Chondrocyte (in vitro differentiated cells): ENCODE data around the gene LYAR. TPM values are rescaled to one million over a fixed set of nuclear protein-coding genes. Genes with fewer than 3 reads are reported as not detected.

Experiments
- DNase-seq: peaks from one replicate; pipeline ENCODE4 v3.0.0; 2021; ENCODE audit warnings: mixed read lengths, low spot score
- H3K27ac Mint-ChIP-seq: one replicate; pipeline ENCODE4 v1.8.0; 2021; ENCODE audit warnings: mild to moderate bottlenecking, moderate library complexity, mixed read lengths; ENCODE audit not compliant: unreplicated experiment
- H3K27me3 Mint-ChIP-seq: 2 replicates; pipeline ENCODE4 v1.8.0; 2021; ENCODE audit warnings: low read depth, mixed read lengths
- H3K36me3 Mint-ChIP-seq: 2 replicates; pipeline ENCODE4 v1.8.0; 2021; ENCODE audit warnings: low read depth, mixed read lengths
- H3K4me1 Mint-ChIP-seq: 2 replicates; pipeline ENCODE4 v1.8.0; 2021; ENCODE audit warnings: low read depth, mild to moderate bottlenecking, mixed read lengths
- H3K4me3 Mint-ChIP-seq: one replicate; pipeline ENCODE4 v1.8.0; 2021; ENCODE audit warnings: mild to moderate bottlenecking, moderate library complexity, mixed read lengths; ENCODE audit not compliant: unreplicated experiment
- H3K9me3 Mint-ChIP-seq: 2 replicates; pipeline ENCODE4 v1.8.0; 2021; ENCODE audit warnings: low read depth, mixed read lengths
- CTCF ChIP-seq: fragments of 200-600 bp; sonication (generic); IDR thresholded peaks from 2 replicates; pipeline ENCODE4 v1.5.0; 2021; ENCODE audit warnings: antibody characterized with exemption, mild to moderate bottlenecking, moderate library complexity
- total RNA-seq: library from RNA; stranded (reverse); gene quantifications from 3 replicates; pipeline ENCODE4 v1.2.1, GENCODE V29; 2021

LYAR gene
- total RNA-seq, 1 donor from 2014 or later, result 6.6 TPM

DNA sequence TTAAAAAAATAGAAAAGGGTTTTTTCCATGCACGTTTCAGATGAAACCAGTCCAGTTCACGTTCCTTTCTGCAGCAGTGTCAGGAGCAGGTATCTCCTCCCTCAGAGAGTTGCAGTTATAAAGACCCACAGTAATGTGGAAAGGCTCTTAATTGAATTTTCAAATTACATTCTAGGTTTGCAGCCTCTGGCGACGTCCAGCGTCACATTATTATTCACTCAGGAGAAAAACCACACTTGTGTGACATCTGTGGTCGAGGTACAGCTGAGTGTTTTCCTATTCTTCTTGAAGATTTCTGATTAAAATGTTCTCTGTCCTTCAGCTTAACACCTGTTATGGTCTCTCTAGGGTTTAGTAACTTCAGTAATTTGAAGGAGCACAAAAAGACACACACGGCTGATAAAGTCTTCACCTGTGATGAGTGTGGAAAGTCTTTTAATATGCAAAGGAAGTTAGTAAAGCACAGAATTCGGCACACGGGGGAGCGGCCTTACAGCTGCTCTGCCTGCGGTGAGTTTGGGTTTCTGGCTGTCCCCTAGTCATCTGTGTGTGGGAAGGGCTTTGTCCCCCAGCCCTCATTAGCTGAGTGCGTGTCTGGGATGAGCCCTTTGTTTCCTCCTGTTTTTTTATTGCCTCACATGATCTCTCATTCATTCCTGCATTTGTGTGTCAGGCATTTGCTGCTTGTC is 25.7 kb upstream of the LYAR start:
- Mint-ChIP-seq H3K27me3 (no peaks in the 10 kb centered on the region), H3K9me3 (no peaks in the 10 kb centered on the region), H3K4me1 (no peaks in the 10 kb centered on the region), H3K36me3 (peaks cover 17% of the 10 kb centered on the region), H3K27ac (no peak overlapping the region), H3K4me3 (no peak overlapping the region)
- no peak for TF ChIP-seq CTCF
- no peak for DNase-seq

- H3K36me3 Mint-ChIP-seq, result peaks cover 21% of the 10 kb centered on the region
- no peaks in the 10 kb centered on the region for H3K9me3 Mint-ChIP-seq
- no peak for DNase-seq
- peaks cover 7% of the 10 kb centered on the region for H3K4me1 Mint-ChIP-seq
- no peaks in the 10 kb centered on the region for H3K27me3 Mint-ChIP-seq
- TF ChIP-seq CTCF, result no peak
- H3K27ac Mint-ChIP-seq, result no peak overlapping the region
- no peak overlapping the region for H3K4me3 Mint-ChIP-seq
Measured at GRCh38 chr4:4311193-4311592, 21.2 kb upstream of the LYAR start.

DNA sequence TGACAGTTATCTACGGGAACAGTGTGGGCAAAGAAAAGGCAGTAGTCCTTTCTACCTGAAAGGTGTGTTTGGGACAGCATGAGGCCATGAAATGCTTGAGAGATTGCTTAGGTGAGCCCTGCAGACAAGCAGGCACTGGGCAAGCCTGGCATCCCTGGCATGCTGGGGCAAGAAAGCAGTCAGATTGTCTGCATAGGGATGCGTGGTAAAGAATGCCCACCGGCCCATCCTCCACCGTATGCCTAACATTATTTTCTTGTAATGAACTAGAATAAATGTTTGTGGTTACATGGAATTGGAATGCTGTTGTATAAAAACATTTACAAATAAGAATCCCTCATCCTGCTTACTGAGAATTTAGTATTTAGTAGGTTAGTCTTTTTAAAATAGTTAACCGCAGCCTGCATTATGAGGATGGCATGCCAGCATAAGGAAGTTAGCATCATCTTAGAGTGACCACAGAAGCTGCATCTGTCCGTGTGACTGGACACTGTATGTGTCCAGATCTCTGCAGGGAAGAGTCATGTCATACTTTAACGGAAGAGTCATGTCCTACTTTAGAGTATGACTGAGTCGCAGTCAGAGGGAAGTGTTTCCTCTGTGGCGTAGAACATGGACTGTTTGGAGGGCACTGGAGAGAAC is 19.0 kb upstream of the LYAR start:
- H3K9me3 Mint-ChIP-seq, result no peaks in the 10 kb centered on the region
- no peak overlapping the region for H3K4me3 Mint-ChIP-seq
- H3K36me3 Mint-ChIP-seq, result peaks cover 16% of the 10 kb centered on the region
- H3K27me3 Mint-ChIP-seq, result no peaks in the 10 kb centered on the region
- no peak for DNase-seq
- H3K27ac Mint-ChIP-seq, result peak overlapping the region; percentile 79
- peaks cover 7% of the 10 kb centered on the region for H3K4me1 Mint-ChIP-seq
- no peak for TF ChIP-seq CTCF

- DNase-seq, result no peak
- Mint-ChIP-seq H3K27ac (no peak overlapping the region), H3K4me1 (peaks cover 7% of the 10 kb centered on the region), H3K27me3 (no peaks in the 10 kb centered on the region), H3K9me3 (no peaks in the 10 kb centered on the region), H3K4me3 (no peak overlapping the region), H3K36me3 (peaks cover 19% of the 10 kb centered on the region)
- no peak for TF ChIP-seq CTCF
Measured at GRCh38 chr4:4306920-4307319, 17.0 kb upstream of the LYAR start.

GRCh38 chr4:4302416-4302815 is 12.5 kb upstream of the LYAR start:
- Mint-ChIP-seq H3K27ac (no peak overlapping the region), H3K36me3 (peaks cover 16% of the 10 kb centered on the region), H3K27me3 (no peaks in the 10 kb centered on the region), H3K4me1 (no peaks in the 10 kb centered on the region), H3K4me3 (no peak overlapping the region), H3K9me3 (no peaks in the 10 kb centered on the region)
- no peak for DNase-seq
- no peak for TF ChIP-seq CTCF
